GM12892 (cell line): ENCODE results near the gene RELN.
A peak's percentile ranks its signal among the peaks of the same experiment; 100 is the strongest.

Experiments
- DNase-seq: peaks from one replicate; pipeline ENCODE4 v3.0.0; 2011; ENCODE audit not compliant: insufficient read length
- FAIRE-seq: peaks from 2 replicates; lab custom pipeline; 2011; peaks lifted over from hg19 to GRCh38; lab: Jason Lieb, UNC
- POLR2A ChIP-seq: IDR thresholded peaks from 2 replicates; pipeline ENCODE4 v1.6.1; 2011; ENCODE audit warnings: low read depth, low read length, control low read depth
- POLR2AphosphoS5 ChIP-seq: IDR thresholded peaks from 2 replicates; pipeline ENCODE4 v1.6.1; 2011; ENCODE audit warnings: low read depth, low read length, control low read depth
- TAF1 ChIP-seq: IDR thresholded peaks from 2 replicates; pipeline ENCODE4 v1.6.1; 2011; ENCODE audit warnings: low read depth, mild to moderate bottlenecking, control low read depth, low read length, borderline replicate concordance

The RELN gene

DNA sequence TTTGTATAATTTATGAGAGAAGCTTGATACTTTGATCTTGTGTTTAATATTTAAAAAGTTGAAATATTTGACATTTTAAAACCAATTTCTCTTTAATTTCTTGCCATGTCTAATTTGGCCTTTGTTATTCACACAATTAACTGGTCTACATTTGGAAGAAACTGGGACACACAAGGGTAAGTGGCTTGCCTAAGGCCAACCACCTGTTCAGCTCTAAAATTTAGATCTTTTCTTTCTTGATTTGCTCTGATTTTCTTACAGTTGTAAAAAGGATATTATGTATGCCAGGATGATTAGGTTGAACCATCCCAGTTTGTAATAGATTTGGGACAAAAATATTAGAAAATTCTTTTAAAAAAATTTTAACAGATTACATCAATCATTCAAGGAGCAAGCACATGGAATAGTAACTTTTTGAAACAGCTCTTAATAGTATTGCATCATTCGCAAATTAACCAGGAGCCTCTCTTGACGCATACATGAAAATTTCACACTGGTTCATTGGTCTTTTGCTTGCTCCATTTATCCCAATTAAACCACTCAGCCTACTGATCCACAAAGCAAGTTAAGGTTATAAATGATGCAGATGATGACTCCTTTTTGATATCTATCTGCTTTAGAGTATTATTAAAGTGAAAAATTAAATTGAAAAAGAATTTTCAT is 321.0 kb downstream of the RELN start:
- FAIRE-seq, result no peak
- TF ChIP-seq POLR2A (no peak), TAF1 (no peak), POLR2AphosphoS5 (no peak)
- DNase-seq, result no peak

DNA sequence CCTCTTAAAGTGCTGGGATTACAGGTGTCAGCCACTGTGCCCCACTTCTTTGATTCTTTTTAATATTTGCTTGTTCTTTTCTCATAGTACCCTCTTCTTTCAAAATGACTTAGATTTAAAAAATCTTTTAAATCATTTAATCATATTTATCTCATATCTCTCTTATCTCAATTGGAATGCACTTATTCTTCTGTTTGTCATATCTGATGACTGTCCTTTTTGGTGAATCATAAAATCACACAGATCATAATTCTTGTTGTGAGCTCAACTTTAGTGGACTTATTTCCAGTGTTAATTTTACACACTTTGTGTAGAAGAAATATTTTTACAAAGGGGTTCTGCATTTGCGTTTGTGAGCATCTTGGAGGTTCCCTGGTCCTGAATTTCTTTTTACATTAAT is 323.1 kb downstream of the RELN start:
- FAIRE-seq (no peak), DNase-seq (no peak)
- no peak for TF ChIP-seq POLR2A

DNA sequence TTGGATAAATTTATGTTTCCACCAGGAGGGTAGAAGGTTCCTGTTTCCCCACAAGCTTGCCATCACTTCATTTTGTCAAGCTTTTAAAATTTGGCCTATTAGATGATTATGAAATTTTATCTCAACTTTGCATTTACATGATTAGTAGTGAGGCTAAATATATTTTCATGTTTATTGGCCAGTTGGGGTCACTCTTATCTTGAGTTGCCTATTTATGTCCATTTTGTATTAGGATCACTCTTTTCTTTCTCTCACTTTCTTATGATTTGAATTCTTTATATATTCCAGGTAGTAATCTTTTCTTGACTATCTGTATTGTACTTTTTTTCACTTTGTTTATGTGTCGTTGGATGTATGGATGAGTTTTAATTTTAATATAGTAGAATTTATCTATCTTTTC is 324.9 kb downstream of the RELN start:
- TF ChIP-seq POLR2A (no peak), TAF1 (no peak), POLR2AphosphoS5 (no peak)
- FAIRE-seq, result no peak
- no peak for DNase-seq

DNA sequence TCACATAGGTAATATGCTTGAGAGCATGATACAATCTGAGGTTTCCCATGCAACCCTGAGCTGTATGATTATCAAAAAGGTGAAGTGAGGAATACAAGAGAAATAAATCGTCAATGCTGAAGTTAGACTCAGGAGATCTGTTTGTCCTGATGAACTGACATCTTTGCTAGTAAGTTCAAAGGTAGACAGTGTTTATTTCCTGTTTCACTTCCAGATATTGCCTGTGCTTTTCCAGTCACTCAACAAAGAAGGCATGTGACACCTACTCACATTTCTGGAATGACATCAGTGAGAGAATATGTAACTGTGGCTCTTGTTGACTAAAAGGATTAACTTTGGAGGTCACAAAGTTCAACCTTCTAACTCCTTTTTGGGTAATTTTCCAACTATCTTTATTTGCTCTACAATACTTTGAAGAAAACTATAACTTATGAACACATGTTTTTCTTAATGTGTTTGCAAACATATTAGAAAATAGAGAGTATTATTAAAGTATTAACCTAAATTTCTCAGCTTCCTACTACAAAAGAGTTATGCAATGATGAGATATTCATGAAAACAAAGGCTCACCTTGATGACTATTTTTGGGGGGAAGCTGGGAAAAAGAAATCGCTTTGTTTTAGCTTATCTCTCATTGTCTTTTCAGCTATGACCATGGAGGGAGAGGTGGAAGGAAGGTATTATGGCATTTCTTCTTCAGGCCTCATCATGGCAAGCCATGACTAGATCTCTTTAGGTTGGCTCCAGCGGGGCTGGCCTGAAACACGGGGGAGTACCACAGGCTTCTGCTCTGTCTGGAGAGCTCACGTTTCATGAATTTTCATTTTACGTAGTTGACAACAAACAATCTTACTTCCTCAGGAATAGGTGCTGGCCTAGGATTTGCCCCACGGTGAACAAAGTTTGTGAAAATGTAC is 328.7 kb downstream of the RELN start:
- no peak for TF ChIP-seq POLR2AphosphoS5
- no peak for TF ChIP-seq POLR2A
- no peak for TF ChIP-seq TAF1
- FAIRE-seq, result peak; percentile 9
- no peak for DNase-seq

DNA sequence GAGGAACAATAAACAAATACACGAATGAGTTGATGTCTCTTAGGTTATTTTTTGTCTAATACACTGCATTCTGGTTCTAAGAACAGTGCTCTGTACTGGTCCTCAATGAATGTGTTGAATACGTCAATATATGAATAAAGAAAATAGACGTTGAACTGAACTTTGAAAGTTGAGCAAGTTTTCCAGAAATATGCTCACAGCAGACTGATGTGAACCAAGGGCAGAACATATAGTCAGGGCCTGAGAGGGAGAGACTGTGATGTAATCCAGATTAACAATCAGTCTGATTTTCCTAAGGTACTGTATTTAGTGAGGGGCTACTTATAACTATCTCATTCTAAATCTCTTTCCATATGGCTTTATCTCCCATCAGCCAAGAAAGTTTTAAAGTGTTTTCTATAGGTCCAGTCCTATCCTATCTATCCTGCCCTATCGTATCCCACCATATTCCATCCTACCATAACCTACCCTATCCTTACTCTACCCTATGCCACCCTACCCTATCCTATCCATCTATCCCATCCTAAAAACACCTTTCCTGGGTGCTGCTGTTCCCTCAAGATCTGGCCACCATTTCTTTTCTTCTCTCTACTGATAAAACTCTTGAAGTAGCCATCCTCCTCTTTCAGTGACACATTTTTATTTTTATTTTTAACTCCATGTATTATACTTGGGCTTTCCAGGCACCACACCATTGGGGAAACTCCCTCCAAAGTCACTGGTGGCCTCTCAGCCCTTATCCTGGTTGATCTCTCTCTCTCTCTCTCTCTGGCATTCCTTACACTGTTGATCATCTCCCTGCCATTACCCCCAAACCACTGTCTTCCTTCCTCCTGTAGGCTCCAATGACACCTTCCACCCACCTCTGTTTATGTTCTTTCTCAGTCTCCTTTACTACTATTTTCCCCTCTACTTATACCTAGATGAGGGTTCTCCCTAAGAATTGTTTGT is 331.1 kb downstream of the RELN start:
- DNase-seq, result no peak
- TF ChIP-seq POLR2A (no peak), TAF1 (no peak), POLR2AphosphoS5 (no peak)
- no peak for FAIRE-seq

DNA sequence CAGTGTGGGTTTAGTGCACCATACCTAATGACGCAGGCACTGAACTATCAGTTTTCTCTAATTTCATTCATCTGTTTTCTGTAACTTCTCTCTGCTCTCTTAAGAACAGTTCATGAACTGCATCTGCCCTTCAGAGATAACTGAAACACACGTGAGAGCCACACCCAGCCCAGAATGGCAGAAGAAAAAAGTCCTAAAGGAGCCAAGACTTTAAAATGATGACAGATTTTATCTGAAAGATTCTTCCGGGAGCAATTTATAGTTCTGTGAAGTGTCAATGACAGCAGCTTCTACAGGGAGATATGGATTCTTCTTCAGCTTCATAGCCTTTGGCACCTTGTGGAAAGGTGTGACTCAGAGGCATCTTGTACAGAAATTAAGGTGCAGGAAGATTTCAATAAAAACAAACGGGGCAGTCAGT is 332.0 kb downstream of the RELN start:
- FAIRE-seq, result no peak
- no peak for DNase-seq
- TF ChIP-seq POLR2A (no peak), POLR2AphosphoS5 (no peak), TAF1 (no peak)

DNA sequence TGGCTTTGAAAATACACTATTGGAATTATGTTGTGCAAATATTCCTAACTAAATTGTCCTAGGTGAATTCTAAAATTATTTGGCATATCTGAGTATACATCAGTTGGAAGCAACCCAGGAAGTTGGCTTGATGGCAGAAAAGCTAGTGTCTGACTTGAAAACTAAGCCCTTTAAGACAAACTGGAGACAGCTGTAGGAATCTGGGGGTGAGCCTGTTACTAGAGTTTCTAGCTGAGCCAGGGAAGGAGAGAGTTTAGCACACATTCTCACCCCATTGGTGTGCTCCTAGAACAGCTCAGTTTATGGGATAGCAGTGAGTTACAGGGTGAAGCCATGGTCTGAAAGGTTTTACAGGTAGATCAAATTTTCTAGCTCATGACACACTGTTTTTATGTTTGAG is 333.2 kb downstream of the RELN start:
- FAIRE-seq, result no peak
- TF ChIP-seq TAF1 (no peak), POLR2AphosphoS5 (no peak), POLR2A (no peak)

DNA sequence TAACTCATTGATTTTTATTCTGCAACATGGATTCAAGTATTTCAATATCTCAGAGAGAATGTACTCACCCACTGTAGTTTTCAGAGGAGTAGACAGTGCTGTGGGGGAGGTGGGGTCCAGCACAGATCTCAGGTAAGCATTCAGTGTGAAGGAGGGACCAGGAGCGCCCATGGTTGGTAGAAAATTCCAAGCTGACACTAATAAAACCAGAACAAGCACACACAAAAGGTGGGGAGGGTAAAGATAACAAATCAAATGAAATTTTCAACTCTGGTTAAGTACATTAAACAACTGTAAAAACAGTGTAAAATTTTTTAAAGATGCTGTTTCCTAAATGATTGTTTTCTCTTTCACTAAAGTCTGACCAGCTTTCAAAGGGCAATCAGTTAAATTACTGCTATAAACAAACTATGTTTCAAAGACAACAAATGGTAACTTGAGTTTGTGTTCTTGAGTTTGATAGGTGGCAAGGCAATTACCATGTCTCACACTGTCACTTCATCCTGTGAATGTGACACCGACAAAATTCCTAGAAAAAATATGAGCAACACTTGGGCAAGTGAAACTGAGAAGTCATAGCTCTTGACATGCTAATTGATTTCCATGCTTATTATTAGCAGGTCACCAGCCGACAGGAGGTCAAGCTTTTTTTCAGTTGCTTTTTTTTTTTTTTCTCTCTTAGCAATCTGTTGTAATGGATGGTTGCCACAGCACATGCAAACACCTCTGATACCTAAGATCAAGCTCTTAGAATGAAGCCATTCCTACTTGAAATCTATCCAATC is 337.7 kb downstream of the RELN start:
- no peak for FAIRE-seq
- no peak for DNase-seq
- TF ChIP-seq TAF1, result no peak
- no peak for TF ChIP-seq POLR2A
- TF ChIP-seq POLR2AphosphoS5, result no peak

More for the DNA sequence above, 333.2 kb downstream of the RELN start:
- no peak for DNase-seq

DNA sequence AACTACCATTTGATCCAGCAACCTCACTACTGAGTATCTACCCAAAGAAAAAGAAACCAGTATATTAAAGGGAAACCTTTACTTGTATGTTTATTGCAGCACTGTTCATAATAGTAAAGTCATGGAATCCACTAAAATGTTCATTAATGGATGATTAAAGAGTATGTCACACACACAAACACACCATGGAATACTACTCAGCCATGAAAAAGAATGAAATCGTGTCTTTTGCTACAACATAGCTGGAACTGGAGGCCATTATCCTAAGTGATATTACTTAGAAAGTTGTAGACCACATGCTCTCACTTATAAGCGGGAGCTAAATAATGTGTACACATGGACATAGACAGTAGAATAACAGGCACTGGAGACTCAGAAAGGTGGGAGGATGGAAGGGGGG is 340.4 kb downstream of the RELN start:
- DNase-seq (no peak), FAIRE-seq (no peak)
- TF ChIP-seq POLR2A, result no peak
- TF ChIP-seq POLR2AphosphoS5, result no peak
- no peak for TF ChIP-seq TAF1

DNA sequence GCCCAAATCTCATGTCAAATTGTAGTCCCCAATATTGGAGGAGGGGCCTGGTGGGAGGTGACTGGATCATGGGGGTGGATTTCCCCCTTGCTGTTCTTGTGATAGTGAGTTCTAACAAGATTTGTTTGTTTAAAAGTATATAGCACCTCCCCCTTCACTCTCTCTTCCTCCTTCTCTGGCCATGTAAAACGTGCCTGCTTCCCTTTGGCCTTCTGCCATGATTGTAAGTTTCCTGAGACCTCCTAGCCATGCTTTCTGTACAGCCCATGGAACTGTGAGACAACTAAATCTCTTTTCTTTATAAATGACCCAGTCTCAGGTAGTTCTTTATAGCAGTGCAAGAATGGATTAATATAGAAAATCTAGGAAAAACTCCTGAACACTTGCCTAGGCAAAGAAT is 341.3 kb downstream of the RELN start:
- TF ChIP-seq POLR2A, result no peak
- no peak for TF ChIP-seq TAF1
- no peak for TF ChIP-seq POLR2AphosphoS5
- no peak for FAIRE-seq
- DNase-seq, result no peak

DNA sequence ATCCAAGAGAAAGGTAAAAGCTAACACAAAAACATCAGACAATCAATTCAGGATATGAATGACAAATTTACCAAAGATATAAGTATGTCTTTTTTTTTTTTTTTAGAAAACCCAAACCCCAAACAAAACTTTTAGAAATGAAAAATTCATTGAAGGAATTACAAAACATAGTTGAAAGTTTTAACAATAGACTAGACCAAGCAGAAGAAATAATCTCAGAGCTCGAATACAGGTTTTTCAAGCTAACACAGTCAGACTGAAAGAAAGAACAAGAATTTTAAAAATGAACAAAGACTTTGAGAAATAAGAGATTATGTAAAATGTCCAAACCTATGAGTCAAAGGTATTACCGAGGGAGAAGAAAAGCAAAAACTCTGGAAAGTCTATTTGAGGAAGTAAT is 345.1 kb downstream of the RELN start:
- DNase-seq, result no peak
- FAIRE-seq, result no peak
- TF ChIP-seq POLR2AphosphoS5, result no peak
- TF ChIP-seq POLR2A, result no peak
- no peak for TF ChIP-seq TAF1
